AG08395 (cell line): ENCODE measurements around the gene ELMO2.

Source experiments
- DNase-seq: peaks from one replicate; pipeline ENCODE4 v3.0.0; 2012; ENCODE audit warnings: mixed read lengths, low spot score

The ELMO2 gene

DNA sequence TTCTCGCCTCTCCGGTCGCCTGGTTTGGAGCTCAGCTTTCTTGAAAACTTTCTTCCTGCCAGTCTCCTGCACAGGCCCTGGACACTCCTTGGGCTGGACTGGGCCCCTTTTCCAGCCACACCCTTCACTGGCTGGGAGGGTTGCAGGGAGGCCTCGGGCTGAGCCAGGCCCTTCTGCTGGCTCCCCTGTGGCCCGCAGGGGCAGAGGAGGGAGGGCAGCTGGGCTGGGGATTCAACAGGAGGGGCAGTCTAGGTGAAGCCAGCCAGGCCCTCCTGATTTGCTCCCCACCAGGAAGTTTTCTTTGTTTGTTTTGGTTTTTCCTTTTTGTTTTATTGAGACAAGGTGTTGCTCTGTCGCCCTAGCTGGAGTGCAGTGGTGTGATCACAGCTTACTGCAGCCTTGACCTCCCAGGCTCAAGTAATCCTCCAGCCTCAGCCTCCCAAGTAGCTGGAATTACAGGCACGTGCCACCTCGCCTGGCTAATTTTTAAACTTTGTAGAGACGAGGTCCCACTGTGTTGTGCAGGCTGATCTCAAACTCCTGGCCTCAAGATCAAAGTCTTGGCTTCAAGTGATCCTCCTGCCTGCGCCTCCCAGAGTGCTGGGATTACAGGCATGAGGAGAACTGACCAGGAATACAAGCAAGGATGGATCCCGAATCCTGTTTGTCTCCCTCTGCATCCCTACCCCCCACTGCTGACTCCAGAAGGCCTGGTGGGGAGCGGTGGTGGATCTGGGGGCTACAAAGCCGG lies 74.6 kb downstream of the ELMO2 start:
- DNase-seq = no peak

DNA sequence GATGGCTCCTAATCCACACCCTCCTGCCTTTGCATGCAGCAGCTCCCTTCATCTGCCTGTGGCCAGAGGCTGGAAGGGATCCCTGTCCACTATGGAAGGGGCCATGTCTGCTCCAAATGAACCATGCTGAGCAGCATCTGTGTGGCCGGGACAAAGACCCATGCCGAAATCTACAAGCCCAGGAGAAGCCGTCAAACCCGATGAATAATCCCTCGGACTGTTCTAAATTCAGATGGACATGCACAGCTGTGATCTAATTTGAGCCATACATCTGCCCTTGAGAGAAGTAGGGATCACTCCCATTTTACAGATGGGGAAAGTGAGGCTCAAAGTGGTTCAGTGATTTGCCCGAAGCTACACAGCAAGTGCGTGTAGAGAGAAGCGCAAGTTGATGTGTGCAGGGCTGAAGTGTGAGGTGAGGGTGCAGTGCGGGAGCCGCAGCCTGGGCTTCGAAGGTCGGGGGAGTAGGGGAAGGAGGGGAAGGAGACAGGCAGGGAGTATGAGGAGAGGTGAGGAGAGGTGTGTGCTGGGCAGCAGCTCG lies 75.5 kb downstream of the ELMO2 start:
- no peak for DNase-seq

DNA sequence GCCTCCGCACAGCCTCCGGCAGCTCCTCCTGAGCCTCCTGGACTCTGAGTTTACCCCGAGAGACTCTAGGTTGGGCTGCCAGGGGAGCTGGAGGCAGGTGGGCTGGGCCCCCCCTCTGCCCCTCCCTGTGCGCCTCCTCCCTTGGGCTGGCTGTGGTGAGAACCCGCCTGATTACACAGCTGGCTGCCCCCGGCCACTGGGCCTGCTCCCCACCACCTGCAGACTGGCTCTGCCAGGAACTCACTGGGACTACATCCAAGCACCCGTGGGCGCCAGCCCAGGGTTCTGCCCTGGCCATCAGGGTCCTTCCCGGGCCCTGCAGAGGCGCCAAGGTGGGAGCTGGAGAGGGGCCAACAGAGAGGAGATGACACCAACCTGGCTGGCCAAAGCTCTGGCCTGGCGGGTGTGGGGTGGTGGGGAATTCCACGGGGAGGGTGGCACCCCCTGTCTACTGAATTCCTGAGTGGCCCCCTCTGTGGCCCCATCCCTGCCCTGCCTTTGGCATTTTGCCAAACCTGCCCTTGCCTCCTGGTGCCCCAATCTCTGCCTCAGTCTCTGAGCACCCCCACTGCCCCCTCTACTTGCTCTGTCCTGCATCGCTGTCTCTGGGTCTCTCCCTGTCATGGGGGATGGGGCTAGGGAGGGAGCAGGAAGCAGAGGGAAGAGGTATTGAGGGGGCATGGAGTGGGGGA lies 76.2 kb downstream of the ELMO2 start:
- no peak for DNase-seq

DNA sequence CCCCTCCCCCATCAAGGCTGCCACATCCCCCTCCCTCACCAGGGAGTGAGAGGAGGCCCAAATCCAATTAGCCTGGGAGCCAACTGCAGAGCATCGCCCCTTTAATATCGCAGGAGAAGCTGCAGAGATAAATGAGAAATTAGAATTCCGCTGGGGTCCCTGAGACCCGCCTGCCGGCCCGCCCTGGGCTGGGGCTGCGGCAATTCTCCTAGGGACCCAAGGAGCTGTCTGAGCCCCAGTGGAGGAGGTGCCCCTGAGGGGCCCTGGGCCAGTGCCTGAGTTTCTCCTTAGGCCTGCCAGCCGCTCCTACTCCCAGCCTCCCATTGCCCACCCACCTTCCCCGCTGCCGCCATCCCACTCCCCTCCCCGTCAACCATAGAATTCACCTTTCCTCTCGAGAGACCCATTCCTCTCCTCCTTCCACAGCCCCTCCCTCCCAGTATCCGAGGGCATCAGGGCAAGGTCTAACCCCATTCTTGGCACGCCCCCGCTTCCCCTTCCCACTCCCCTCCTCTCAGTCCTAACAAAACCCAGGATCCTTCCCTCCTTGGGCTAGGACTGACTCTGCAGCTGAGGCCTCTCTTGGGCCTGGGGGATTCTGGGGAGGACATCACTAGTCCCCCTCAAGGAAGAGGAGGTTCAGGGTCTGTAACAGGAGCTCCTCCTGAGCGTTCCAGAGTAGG lies 78.1 kb downstream of the ELMO2 start:
- no peak for DNase-seq

DNA sequence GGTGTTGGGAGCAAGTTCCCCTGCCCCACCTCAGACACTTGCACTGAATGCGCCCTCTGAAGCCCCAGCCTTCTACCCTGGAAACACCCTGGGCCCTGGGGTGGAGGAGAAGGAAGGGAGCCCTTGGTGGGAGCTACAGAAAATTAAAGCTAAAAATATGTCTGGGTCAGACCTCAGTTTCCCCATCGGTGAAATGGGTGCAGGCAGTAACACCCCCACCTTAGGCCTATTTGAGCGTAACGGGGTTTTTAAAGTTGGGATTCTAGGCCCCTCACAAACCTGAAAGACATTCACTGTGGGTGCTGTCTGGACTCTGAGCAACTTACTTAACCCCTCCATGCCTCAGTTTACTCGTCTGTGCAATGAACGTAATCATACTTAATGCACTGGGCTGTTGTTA lies 78.9 kb downstream of the ELMO2 start:
- no peak for DNase-seq

DNA sequence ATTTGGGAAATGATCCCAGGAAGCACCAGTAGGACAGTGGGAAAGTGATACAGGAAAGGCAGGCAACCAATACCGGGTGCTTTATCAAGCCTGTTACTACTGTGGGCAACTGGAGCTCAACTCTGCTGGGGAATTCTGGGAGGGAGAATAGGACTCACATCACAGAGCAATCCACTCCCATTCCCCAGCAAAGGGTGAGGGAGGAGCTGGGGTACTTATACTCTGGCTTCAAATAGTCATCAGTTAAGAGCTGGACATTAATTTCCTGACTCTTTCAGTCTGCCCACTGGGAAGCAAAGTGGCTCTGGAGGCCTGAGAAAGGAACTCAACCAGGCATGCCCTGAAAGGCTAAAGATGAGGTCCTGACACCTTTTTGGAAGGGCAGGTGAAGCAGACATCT lies 80.6 kb downstream of the ELMO2 start:
- no peak for DNase-seq

DNA sequence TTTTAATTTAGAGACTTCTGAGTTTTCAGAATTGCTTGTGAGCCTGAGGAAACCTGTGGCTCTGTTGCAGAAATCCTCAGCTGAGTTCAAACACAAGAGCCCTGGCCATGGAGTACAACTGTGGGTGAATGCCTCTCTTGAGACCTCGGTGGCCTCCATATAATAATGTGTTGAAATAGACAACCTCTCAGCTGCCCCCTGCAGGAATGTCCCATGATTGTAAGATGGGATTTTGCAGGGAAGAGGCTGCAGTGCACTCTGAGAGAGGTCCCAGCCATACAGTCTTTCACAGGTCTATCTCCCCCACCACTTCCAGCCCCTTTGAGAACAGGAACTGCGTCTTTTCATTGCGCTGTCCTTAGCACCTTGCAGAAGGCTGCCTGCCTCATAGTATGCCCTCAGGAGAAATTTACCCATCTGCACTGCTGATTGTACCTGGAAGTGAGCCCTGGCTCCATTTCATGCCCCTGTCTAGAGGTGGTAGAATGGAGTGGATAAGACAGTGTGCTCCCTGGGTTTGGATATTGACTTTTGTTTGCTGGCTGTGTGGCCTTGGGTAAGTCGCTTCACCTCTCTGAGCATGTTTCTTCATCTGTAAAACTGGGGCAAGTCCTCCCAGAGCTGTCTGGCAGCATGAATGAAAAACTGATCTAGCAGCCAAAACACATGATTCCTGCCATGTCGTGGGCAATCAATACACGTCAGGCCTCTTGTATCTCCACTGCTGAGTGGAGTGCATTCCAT lies 81.3 kb downstream of the ELMO2 start:
- DNase-seq = peak; percentile 53

DNA sequence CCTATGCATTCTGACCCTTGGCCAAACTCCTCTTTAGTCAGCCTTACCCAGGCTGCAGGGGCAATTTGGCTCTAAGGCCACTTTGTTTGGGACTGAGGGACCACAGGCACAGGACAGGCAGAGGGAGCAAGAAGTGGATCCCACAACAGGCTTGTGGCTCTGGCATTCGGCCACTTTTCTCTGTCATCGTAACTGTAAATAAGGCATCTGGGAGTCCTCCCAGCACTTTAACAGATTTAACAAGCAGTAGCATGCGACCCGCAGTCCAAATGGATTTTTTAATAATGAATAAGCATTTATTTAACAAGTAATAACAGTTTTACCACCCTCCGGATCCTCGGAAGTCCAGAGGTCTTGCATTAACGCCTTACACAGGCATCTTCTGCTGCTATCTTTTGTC lies 82.0 kb downstream of the ELMO2 start:
- DNase-seq = no peak

DNA sequence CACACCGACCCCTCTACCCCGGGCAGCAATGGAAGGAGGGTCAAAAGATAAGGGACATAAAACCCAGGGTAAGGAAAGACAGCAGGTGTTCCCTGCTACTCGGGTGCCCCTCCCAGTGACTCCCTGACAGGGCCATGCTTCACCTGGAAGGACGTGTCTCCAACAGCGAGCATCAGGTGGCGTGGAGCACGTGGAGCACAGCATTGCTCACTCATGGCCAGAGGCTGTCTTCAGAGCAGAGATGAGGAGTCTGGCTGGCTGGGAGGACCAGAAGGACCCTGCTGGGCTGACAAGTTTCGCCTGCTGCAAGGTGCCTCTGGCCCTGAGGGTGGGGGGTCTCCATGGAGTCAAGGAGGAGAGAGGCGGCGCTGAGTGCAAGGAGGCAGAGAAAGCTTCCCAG lies 82.9 kb downstream of the ELMO2 start:
- DNase-seq = no peak

DNA sequence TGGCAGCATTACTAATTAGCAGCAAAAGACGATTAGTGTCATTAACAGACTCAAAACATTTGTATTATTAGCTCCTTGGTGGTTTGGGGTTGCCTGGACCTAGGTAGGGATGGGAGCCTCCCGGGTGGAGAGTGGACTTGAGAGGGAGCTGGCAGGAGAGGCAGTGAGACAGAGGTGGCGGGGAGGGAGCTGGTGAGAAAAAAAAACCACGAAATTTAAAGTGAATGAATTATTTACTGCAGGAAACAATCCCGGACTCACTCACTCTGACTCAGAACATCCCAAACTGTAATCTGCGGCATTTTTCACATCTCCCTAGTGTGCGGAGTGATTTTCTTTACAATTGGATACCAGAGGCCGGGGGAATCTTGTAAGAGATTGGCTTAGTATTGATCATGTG lies 83.8 kb downstream of the ELMO2 start:
- no peak for DNase-seq

DNA sequence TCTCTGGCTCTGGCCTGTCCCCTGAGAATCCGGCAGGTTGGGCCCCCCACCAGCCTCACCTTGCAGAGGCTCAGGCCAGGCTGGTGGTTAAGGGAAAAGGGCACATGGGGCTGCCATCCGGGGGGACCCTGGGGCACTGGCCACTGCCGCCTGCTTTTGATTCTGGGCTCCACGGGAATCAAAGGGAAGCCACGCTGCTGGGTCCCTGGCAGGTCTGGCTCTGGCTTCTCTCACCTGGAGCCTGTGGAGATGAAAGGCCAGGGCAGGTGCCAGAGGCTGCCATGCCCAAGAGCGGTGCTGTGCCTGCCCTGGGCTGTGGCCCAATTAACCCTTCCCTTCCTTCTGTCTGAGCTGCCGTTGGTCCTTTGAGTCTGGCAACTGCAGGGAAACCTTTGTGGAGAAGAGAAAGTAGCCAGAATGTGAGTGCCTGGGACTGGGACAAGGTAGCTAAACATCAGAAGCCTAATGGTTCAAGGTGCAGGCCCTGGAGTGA lies 88.7 kb downstream of the ELMO2 start:
- no peak for DNase-seq

DNA sequence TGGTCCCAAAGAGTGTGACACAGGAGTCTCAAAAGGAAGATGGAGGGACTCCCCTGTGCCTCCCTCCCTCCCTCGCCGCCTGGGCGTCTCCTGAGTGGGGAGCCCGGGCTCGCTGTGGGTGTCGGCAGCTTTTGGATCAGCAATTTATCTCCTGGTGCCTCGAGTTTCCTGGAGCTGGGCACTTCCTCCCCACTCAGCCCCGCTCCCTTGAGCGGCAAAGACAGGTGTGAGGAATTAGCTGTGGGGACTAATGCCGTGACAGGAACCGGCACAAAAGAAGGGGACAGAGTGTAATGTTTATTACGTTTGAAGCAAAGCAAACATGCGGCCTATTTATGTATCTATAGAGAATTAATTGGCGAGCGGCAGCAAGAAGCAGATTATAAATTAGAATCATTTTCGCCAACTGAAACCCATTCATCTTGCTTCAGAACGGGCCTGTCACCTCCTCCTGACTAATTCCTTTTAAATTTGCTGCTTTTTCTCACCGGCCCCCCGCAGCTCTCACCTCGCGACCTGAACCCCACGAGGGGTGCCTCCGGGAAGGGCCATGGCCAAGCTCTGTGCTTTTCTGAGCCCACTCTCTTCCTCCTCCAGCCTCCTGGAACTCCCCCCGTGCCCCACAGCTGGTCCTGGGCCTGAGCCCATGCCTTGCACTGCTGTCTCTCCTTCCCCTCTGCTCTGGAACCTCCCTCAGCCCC lies 89.3 kb downstream of the ELMO2 start:
- no peak for DNase-seq
